Activated CD4-positive, alpha-beta T cell treated with anti-CD3 and anti-CD28 coated beads, Interleukin-2, amount 10 ng/mL, durations not matched to agents 7 days and 5 days (primary cell): ENCODE data around the gene MPZL2. TPM values are rescaled to one million over a fixed set of nuclear protein-coding genes. Genes with fewer than 3 reads are reported as not detected.

Experiments used
- CTCF ChIA-PET: fragments of 350-600 bp; sonication (Branson Sonifier 250); formaldehyde crosslinking; loops from one replicate; lab custom pipeline; 2021; ENCODE audit warnings: antibody characterized with exemption; lab: Charles Lee
- POLR2A ChIA-PET: fragments of 350-600 bp; sonication (Branson Sonifier 250); formaldehyde crosslinking; loops from one replicate; lab custom pipeline; 2021; ENCODE audit warnings: antibody characterized with exemption; lab: Charles Lee
- DNase-seq: peaks from one replicate; pipeline ENCODE4 v3.0.0-alpha.2; 2020
- H3K27ac Mint-ChIP-seq: one replicate; pipeline ENCODE4 v1.8.0; 2021; ENCODE audit warnings: mild to moderate bottlenecking, moderate library complexity, mixed read lengths
- H3K27me3 Mint-ChIP-seq: one replicate; pipeline ENCODE4 v1.8.0; 2021; ENCODE audit warnings: mixed read lengths
- H3K36me3 Mint-ChIP-seq: one replicate; pipeline ENCODE4 v1.8.0; 2021; ENCODE audit warnings: low read depth, mixed read lengths
- H3K4me1 Mint-ChIP-seq: one replicate; pipeline ENCODE4 v1.8.0; 2021; ENCODE audit warnings: mixed read lengths
- H3K4me3 Mint-ChIP-seq: one replicate; pipeline ENCODE4 v1.8.0; 2021; ENCODE audit warnings: mild to moderate bottlenecking, moderate library complexity, mixed read lengths
- H3K9me3 Mint-ChIP-seq: one replicate; pipeline ENCODE4 v1.8.0; 2021; ENCODE audit warnings: mixed read lengths
- total RNA-seq, 2 experiments: library from RNA; stranded (reverse); gene quantifications; one replicate each; pipeline ENCODE4 v1.2.3, GENCODE V29; 2021

Gene MPZL2
- total RNA-seq, 2 experiments from 2014 or later: 5.5 to 6.0 TPM

DNA sequence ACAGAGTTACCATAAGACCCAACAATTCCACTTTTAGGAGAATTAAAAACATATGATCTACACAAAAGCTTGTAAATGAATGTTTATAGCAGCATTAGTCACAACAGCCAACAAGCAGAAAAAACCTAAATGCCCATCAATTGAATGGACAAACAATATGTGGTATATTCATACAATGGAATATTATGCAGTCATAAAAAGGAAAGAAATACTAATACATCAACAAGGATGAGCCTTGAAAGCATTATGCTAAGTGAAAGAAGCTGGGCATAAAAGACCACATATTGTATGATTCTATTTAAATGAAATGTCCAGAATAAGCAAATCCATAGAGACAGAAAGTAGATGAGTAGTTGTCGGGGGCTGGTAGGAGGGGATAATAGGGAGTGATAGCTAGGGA is 5.0 kb downstream of the MPZL2 start:
- no peak for DNase-seq
- H3K4me1 Mint-ChIP-seq: peaks cover 55% of the 10 kb centered on the region
- POLR2A ChIA-PET: no interaction called here
- CTCF ChIA-PET: interaction anchor here (0.7 to 1.4 kb wide), 7 partner anchors 8 to 309 kb away, joined by 3 to 4 read pairs (median 3); no protein-coding TSS in a partner anchor
- no peak overlapping the region for H3K4me3 Mint-ChIP-seq
- peaks cover 34% of the 10 kb centered on the region for H3K36me3 Mint-ChIP-seq
- H3K9me3 Mint-ChIP-seq: peaks cover 7% of the 10 kb centered on the region
- H3K27me3 Mint-ChIP-seq: no peaks in the 10 kb centered on the region
- H3K27ac Mint-ChIP-seq: no peak overlapping the region

- H3K36me3 Mint-ChIP-seq: peaks cover 34% of the 10 kb centered on the region
- DNase-seq: no peak
- POLR2A ChIA-PET: no interaction called here
These were observed 5.7 kb downstream of the MPZL2 start for GRCh38 chr11:118258410-118258809.

GRCh38 chr11:118252688-118253087 is 11.4 kb downstream of the MPZL2 start:
- no peak for DNase-seq
- peak overlapping the region; percentile 96 for H3K4me3 Mint-ChIP-seq
- CTCF ChIA-PET: interaction anchor here (0.9 to 2.9 kb wide), 5 partner anchors 8 to 81 kb away, joined by 3 to 9 read pairs (median 3); no protein-coding TSS in a partner anchor
- peak overlapping the region; percentile 99 for H3K27ac Mint-ChIP-seq
- peaks cover 14% of the 10 kb centered on the region for H3K36me3 Mint-ChIP-seq
- H3K4me1 Mint-ChIP-seq: peaks cover 37% of the 10 kb centered on the region
- no peaks in the 10 kb centered on the region for H3K27me3 Mint-ChIP-seq
- POLR2A ChIA-PET: interaction anchor here (0.9 to 1.5 kb wide), 2 partner anchors 51 to 72 kb away, joined by 3 to 4 read pairs; no protein-coding TSS in a partner anchor
- peaks cover 1% of the 10 kb centered on the region for H3K9me3 Mint-ChIP-seq

More at GRCh38 chr11:118258410-118258809, 5.7 kb downstream of the MPZL2 start:
- no peaks in the 10 kb centered on the region for H3K27me3 Mint-ChIP-seq
- CTCF ChIA-PET: interaction anchor here (0.7 to 1.4 kb wide), 6 partner anchors 12 to 310 kb away, joined by 3 to 4 read pairs (median 3); no protein-coding TSS in a partner anchor
- H3K4me1 Mint-ChIP-seq: peaks cover 48% of the 10 kb centered on the region
- H3K9me3 Mint-ChIP-seq: peaks cover 7% of the 10 kb centered on the region
- no peak overlapping the region for H3K4me3 Mint-ChIP-seq
- no peak overlapping the region for H3K27ac Mint-ChIP-seq

- POLR2A ChIA-PET: interaction anchor here (0.6 to 1.5 kb wide), 4 partner anchors 28 to 94 kb away, joined by 3 to 5 read pairs (median 4); no protein-coding TSS in a partner anchor
- Mint-ChIP-seq H3K9me3 (peaks cover 2% of the 10 kb centered on the region), H3K4me1 (peaks cover 43% of the 10 kb centered on the region), H3K27ac (peak within 1 kb of the TSS; percentile 99), H3K4me3 (peak within 1 kb of the TSS; percentile 96), H3K36me3 (peaks cover 15% of the 10 kb centered on the region), H3K27me3 (no peaks in the 10 kb centered on the region)
- DNase-seq: peak; percentile 93
- CTCF ChIA-PET: interaction anchor here (0.8 to 2.9 kb wide), 9 partner anchors 9 to 81 kb away, joined by 3 to 9 read pairs (median 4); partner anchors contain the start of gene JAML
These were observed 12.0 kb downstream of the MPZL2 start, which contains the start of gene MPZL3 for GRCh38 chr11:118251858-118252652. Gene MPZL3 (minus strand): TSS chr11:118252365. CDS start chr11:118252294, 71 bp downstream.

GRCh38 chr11:118247041-118247440 is 17.1 kb downstream of the MPZL2 start:
- ChIA-PET CTCF (interaction anchor here (0.7 to 2.1 kb wide), 7 partner anchors 14 to 60 kb away, joined by 3 to 7 read pairs (median 5); no protein-coding TSS in a partner anchor), POLR2A (interaction anchor here (0.5 to 1.4 kb wide), 2 partner anchors 23 to 37 kb away, joined by 3 to 7 read pairs; partner anchors contain the start of gene JAML)
- DNase-seq: no peak
- H3K27ac Mint-ChIP-seq: no peak overlapping the region
- H3K36me3 Mint-ChIP-seq: peaks cover 29% of the 10 kb centered on the region
- H3K27me3 Mint-ChIP-seq: no peaks in the 10 kb centered on the region
- peaks cover 71% of the 10 kb centered on the region for H3K4me1 Mint-ChIP-seq
- H3K4me3 Mint-ChIP-seq: no peak overlapping the region
- H3K9me3 Mint-ChIP-seq: peaks cover 2% of the 10 kb centered on the region

GRCh38 chr11:118245936-118246562 is 18.0 kb downstream of the MPZL2 start:
- DNase-seq: no peak
- Mint-ChIP-seq H3K36me3 (peaks cover 29% of the 10 kb centered on the region), H3K4me3 (no peak overlapping the region), H3K27me3 (no peaks in the 10 kb centered on the region), H3K27ac (peak overlapping the region; percentile 75), H3K4me1 (peaks cover 81% of the 10 kb centered on the region), H3K9me3 (peaks cover 2% of the 10 kb centered on the region)
- ChIA-PET CTCF (interaction anchor here (0.7 to 2.1 kb wide), 9 partner anchors 10 to 139 kb away, joined by 3 to 7 read pairs (median 4); no protein-coding TSS in a partner anchor), POLR2A (interaction anchor here (0.6 kb wide), 1 partner anchor 8 kb away, joined by 4 read pairs; no protein-coding TSS in a partner anchor)

- DNase-seq: no peak
- Mint-ChIP-seq H3K4me3 (no peak overlapping the region), H3K4me1 (peaks cover 84% of the 10 kb centered on the region), H3K27ac (peak overlapping the region; percentile 28), H3K9me3 (peaks cover 2% of the 10 kb centered on the region), H3K27me3 (no peaks in the 10 kb centered on the region), H3K36me3 (peaks cover 37% of the 10 kb centered on the region)
- POLR2A ChIA-PET: interaction anchor here (0.5 kb wide), 1 partner anchor 45 kb away, joined by 3 read pairs; no protein-coding TSS in a partner anchor
- CTCF ChIA-PET: interaction anchor here (0.6 to 1.5 kb wide), 6 partner anchors 11 to 45 kb away, joined by 3 to 7 read pairs (median 4); no protein-coding TSS in a partner anchor
These were observed 19.9 kb downstream of the MPZL2 start for GRCh38 chr11:118243993-118244762.

- Mint-ChIP-seq H3K9me3 (peaks cover 2% of the 10 kb centered on the region), H3K27me3 (no peaks in the 10 kb centered on the region), H3K36me3 (peaks cover 42% of the 10 kb centered on the region), H3K4me3 (no peak overlapping the region), H3K4me1 (peaks cover 89% of the 10 kb centered on the region), H3K27ac (peak overlapping the region; percentile 91)
- ChIA-PET CTCF (interaction anchor here (0.6 to 1.4 kb wide), 3 partner anchors 13 to 27 kb away, joined by 3 to 7 read pairs (median 3); no protein-coding TSS in a partner anchor), POLR2A (no interaction called here)
- no peak for DNase-seq
These were observed 20.9 kb downstream of the MPZL2 start for GRCh38 chr11:118243161-118243560.

DNA sequence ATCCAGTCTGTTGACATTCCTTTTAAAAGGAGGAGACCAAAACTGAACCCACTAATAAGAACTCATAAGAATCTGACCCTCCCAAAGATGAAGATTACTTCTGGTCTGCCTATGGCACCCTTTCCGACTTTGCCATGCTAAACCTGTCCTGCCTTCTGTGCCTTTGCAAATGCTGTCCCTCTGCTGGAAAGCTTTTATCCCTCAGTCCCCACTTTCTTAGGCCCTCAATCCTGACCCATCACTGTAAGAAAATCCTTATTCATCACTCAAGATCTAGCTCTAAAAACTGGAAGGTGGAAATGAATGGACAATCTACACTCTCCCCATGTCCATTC is 22.4 kb downstream of the MPZL2 start:
- CTCF ChIA-PET: interaction anchor here (0.8 to 2.0 kb wide), 6 partner anchors 9 to 43 kb away, joined by 3 to 7 read pairs (median 3); partner anchors contain the start of gene JAML
- DNase-seq: no peak
- no peaks in the 10 kb centered on the region for H3K9me3 Mint-ChIP-seq
- H3K36me3 Mint-ChIP-seq: peaks cover 47% of the 10 kb centered on the region
- H3K27ac Mint-ChIP-seq: peak overlapping the region; percentile 91
- POLR2A ChIA-PET: no interaction called here
- H3K27me3 Mint-ChIP-seq: no peaks in the 10 kb centered on the region
- H3K4me3 Mint-ChIP-seq: peak overlapping the region; percentile 52
- H3K4me1 Mint-ChIP-seq: peaks cover 86% of the 10 kb centered on the region

- peaks cover 51% of the 10 kb centered on the region for H3K36me3 Mint-ChIP-seq
- H3K4me3 Mint-ChIP-seq: peak overlapping the region; percentile 52
- H3K4me1 Mint-ChIP-seq: peaks cover 86% of the 10 kb centered on the region
- no peaks in the 10 kb centered on the region for H3K9me3 Mint-ChIP-seq
- H3K27ac Mint-ChIP-seq: peak overlapping the region; percentile 91
- DNase-seq: peak; percentile 78
- H3K27me3 Mint-ChIP-seq: no peaks in the 10 kb centered on the region
- ChIA-PET POLR2A (no interaction called here), CTCF (interaction anchor here (0.5 to 2.0 kb wide), 8 partner anchors 8 to 189 kb away, joined by 3 to 7 read pairs (median 4); partner anchors contain the start of gene JAML)
These were observed 22.9 kb downstream of the MPZL2 start for GRCh38 chr11:118240999-118241763.
